ENCODE data around the gene FLT3LG.
"Not testable (repeated sequence)": the region's sequence is repeated elsewhere in the genome, so short reads cannot be mapped to it uniquely, and the experiment has no call there.

The FLT3LG gene

DNA sequence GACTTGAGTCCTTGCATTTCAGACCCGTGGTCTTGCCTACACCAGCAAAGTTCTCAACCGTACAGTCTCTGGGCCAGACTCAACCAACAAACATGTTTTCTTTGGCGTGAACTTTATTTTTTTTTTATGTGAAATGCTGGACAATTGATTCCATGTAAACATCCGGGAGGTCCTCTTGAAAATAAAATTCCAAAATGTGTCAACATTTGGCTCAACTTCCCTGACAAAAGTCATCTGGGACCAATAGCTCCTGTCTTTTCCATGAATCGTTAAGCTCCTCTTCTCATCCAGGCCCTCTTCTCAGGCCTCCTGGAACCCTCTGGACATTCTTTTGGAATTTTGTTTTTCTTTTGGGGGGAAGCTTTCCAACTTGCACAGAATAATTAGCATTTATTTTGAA is 18.2 kb upstream of the FLT3LG start:
- in situ Hi-C loops (cut with HindIII; ENCODE audit: low pct_ligation_motif_present, low pct_unique_long_range_greater_than_20kb, low sequenced_read_pairs): no loop called here

DNA sequence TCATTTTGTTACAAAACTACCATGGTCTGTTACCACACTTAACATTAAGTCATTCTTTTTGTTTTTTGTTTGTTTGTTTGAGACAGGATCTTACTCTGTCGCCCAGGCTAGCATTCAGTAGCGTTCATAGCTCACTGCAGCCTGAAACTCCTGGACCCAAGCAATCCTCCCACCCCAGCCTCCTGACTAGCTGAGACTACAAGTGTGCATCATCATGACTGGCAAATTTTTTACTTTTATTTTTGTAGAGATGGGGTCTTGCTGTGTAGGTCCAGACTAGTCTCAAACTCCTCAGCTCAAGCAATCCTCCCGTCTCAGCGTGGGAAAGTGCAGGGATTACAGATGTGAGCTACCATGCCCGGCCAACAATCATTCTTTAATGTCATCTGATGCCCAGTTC is 17.7 kb upstream of the FLT3LG start:
- in situ Hi-C loops (cut with HindIII; ENCODE audit: low pct_ligation_motif_present, low pct_unique_long_range_greater_than_20kb, low sequenced_read_pairs): no loop called here
- DNase-seq: no peak

More for the DNA sequence above, 18.2 kb upstream of the FLT3LG start:
- DNase-seq: no peak

DNA sequence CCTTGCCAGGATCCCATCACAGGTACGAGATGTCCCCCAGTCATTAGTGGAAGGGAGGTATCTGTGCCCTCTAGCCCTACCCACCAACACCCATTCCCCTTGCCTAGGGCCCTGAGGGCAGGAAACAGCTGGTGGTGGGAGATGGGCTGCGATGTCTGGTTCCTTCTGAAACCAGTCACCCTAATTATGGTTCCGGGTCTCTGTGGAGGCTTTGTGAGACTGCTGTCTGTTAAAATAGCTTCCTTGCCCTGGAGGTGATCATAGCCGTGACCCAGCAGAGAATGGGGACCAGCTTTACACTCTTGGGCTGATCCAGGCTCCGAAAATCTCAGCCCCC is 15.5 kb upstream of the FLT3LG start:
- in situ Hi-C loops (cut with HindIII; ENCODE audit: low pct_ligation_motif_present, low pct_unique_long_range_greater_than_20kb, low sequenced_read_pairs): no loop called here
- no peak for DNase-seq

DNA sequence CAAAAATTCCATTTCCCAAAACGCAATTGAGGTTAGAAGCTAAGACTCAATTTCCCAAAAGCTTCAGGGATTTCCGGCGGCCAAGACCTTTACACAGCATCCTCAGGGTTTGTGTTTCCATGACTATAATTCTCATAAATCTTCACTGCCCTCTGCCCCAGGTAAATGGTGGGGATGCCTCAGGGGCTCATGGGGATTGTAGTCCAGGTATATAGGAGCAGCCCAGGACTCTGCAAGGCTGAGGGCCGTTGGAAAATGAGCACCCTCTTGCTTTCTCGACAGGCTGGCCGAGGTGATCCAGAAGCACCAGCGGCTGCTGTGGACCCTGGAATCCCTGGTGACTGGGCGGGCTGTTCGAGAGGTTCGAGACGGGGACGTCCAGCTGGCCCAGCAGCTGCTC is 14.6 kb upstream of the FLT3LG start:
- in situ Hi-C loops (cut with HindIII; ENCODE audit: low pct_ligation_motif_present, low pct_unique_long_range_greater_than_20kb, low sequenced_read_pairs): no loop called here

DNA sequence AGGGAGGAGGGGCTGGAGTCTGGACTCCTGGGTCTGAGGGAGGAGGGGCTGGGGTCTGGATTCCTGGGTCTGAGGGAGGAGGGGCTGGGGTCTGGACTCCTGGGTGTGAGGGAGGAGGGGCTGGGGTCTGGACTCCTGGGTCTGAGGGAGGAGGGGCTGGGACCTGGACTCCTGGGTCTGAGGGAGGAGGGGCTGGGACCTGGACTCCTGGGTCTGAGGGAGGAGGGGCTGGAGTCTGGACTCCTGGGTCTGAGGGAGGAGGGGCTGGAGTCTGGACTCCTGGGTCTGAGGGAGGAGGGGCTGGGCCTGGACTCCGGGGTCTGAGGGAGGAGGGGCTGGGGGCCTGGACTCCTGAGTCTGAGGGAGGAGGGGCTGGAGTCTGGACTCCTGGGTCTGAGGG is 12.9 kb upstream of the FLT3LG start:
- DNase-seq; in situ Hi-C loops (cut with HindIII; ENCODE audit: low pct_ligation_motif_present, low pct_unique_long_range_greater_than_20kb, low sequenced_read_pairs): not testable (repeated sequence)

More for the DNA sequence above, 14.6 kb upstream of the FLT3LG start:
- no peak for DNase-seq

DNA sequence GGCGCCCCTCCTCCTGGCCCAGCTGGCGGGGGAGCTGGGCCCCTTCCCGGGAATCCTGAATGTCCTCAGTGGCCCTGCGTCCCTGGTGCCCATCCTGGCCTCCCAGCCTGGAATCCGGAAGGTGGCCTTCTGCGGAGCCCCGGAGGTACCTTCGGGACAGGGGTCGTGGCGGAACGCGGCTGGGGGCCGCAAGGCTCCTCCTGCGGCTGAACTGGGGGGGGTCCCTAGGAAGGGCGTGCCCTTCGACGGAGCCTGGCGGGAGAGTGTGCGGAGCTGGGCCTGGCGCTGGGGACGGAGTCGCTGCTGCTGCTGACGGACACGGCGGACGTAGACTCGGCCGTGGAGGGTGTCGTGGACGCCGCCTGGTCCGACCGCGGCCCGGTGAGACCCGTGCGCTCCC is 12.4 kb upstream of the FLT3LG start:
- DNase-seq: no peak
- in situ Hi-C loops (cut with HindIII; ENCODE audit: low pct_ligation_motif_present, low pct_unique_long_range_greater_than_20kb, low sequenced_read_pairs): no loop called here

DNA sequence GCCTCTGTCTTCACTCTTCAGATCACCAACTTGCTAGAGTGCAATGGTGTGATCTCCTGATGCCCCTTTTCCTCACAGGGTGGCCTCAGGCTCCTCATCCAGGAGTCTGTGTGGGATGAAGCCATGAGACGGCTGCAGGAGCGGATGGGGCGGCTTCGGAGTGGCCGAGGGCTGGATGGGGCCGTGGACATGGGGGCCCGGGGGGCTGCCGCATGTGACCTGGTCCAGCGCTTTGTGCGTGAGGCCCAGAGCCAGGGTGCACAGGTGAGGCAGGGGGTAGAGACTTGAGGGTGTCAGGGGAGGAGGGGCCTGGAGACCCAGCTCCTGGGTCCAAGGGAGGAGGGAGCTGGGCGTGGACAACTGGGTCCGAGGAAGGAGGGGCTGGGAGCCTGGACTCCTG is 11.5 kb upstream of the FLT3LG start:
- in situ Hi-C loops (cut with HindIII; ENCODE audit: low pct_ligation_motif_present, low pct_unique_long_range_greater_than_20kb, low sequenced_read_pairs): no loop called here
- no peak for DNase-seq

DNA sequence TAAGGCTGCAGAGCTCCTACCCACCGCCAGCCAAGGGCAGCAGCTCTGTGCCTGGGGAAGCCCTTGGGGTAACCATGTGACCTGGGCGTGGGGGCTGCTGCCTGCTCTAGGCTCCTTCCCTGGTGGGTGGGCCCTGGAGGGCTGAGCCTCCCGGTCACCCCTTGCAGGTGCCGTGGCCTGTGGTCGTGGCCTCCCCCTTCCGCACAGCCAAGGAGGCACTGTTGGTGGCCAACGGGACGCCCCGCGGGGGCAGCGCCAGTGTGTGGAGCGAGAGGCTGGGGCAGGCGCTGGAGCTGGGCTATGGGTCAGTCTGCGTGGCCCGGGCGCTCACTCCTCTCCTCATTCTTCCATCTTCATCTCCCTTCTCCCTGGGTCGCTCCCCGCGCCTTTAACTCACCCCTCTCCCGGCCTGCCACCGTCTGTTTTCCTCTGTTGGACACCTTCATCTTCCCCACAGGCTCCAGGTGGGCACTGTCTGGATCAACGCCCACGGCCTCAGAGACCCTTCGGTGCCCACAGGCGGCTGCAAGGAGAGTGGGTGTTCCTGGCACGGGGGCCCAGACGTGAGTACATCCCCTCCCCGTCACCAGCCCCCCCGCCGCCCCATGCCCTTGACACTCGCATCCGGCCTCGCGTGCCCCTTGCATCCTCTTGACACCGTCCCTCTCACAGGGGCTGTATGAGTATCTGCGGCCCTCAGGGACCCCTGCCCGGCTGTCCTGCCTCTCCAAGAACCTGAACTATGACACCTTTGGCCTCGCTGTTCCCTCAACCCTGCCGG is 9.9 kb upstream of the FLT3LG start:
- DNase-seq: no peak
- in situ Hi-C loops (cut with HindIII; ENCODE audit: low pct_ligation_motif_present, low pct_unique_long_range_greater_than_20kb, low sequenced_read_pairs): no loop called here

DNA sequence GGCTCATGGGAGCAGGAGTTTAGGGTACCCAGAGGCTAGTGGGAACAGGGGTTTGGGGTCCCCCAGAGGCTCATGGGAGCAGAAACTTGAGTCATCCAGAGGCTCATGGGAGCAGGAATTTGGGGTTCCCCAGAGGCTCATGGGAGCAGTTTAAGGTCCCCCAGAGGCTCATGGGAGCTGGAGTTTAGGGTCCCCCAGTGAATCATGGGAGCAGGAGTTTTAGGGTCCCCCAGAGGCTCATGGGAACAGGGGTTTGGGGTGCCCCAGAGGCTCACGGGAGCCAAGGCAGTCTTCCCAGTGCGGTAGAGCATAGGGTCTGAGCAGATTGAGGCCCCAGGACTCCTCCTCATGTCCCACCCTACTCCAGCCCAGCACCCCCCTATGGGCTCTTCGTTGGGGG is 8.6 kb upstream of the FLT3LG start:
- in situ Hi-C loops (cut with HindIII; ENCODE audit: low pct_ligation_motif_present, low pct_unique_long_range_greater_than_20kb, low sequenced_read_pairs): no loop called here
- DNase-seq: no peak

DNA sequence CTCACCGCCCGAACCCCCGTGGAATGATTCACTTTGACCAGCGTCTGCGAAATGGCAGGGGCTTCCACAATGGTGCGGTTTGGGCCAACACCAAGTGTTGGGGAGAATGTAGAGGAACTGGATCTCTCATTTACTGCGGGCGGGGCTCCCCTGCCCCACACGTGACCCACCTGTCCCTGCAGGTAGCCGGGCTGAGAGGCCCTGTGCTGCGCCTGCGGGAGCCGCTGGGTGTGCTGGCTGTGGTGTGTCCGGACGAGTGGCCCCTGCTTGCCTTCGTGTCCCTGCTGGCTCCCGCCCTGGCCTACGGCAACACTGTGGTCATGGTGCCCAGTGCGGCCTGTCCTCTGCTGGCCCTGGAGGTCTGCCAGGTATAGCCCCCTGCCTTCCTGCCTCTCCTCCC is 5.8 kb upstream of the FLT3LG start:
- in situ Hi-C loops (cut with HindIII; ENCODE audit: low pct_ligation_motif_present, low pct_unique_long_range_greater_than_20kb, low sequenced_read_pairs): no loop called here

DNA sequence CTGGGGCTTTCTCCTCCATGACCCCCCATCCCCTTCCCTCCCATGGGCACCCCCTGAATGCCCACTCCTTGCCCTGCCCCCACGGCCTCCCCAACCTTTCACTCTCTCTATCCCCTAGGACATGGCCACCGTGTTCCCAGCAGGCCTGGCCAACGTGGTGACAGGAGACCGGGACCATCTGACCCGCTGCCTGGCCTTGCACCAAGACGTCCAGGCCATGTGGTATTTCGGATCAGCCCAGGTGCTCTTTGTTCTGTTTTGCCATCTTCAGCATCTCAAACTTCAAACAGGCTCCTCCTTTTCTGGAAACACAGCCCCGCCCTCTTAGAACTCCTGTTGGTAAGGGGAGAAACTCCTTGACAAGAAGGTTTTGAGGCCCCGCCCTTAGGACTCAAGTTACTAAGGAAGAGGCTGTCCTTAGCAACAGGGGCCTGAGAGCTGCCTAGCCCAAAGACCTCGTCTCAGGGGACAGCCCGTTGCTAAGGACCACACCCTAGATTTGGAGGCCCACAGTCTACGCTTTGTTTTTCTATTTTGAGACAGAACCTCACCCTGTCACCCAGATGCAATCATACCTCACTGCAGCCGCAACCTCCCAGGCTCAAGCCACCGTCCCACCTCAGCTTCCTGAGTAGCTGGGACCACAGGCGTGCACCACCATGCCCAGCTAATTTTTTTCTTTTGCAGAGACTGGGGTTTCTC is 5.1 kb upstream of the FLT3LG start:
- no peak for DNase-seq
- in situ Hi-C loops (cut with HindIII; ENCODE audit: low pct_ligation_motif_present, low pct_unique_long_range_greater_than_20kb, low sequenced_read_pairs): no loop called here

More for the DNA sequence above, 5.8 kb upstream of the FLT3LG start:
- DNase-seq: no peak

DNA sequence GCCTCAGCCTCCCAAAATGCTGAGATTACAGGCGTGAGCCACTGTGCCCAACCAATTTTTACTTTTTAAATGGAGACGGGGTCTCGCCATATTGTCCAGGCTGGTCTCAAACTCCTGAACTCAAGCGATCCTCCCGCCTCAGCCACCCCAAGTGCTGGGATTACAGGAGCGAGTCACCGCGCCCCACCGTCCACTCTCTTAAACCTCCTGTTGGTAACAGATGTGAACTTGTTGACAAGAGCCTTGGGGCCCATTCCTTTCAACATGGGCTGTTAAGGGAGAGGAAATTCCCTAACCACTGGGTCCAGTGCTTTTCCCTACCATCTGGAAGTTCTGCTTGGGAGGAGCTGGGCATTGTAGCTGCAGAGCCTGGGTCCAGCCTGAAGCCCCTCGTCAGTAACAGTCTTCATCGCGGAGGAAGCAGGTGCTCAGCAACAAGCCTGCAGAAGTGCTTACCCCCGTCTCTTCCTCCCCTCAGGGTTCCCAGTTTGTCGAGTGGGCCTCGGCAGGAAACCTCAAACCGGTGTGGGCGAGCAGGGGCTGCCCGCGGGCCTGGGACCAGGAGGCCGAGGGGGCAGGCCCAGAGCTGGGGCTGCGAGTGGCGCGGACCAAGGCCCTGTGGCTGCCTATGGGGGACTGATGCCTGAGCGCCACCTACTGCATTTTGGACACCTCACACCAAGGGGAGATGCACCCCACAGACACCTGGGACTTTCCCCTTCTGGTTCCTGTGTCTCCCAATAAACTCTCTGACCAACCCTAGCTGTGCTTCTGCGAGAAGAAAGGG is 4.0 kb upstream of the FLT3LG start:
- no peak for DNase-seq
- in situ Hi-C loops (cut with HindIII; ENCODE audit: low pct_ligation_motif_present, low pct_unique_long_range_greater_than_20kb, low sequenced_read_pairs): no loop called here

DNA sequence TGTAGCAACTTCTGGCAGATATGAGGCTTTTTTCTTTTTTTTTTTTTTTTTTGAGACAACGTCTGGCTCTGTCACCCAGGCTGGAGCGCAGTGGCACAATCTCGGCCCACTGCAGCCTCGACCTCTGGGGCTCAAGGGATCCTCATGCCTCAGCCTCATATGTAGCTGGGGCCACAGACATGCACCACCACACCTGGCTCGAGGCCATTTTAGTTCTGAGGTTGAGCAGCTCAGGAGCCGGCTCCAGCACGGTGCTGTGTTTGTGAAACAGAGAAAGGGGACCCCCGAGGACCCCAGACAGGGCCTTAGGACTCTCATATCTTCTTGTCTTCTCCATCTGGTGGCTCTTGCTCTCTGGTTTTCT is 3.4 kb upstream of the FLT3LG start:
- in situ Hi-C loops (cut with HindIII; ENCODE audit: low pct_ligation_motif_present, low pct_unique_long_range_greater_than_20kb, low sequenced_read_pairs): no loop called here
- no peak for DNase-seq

DNA sequence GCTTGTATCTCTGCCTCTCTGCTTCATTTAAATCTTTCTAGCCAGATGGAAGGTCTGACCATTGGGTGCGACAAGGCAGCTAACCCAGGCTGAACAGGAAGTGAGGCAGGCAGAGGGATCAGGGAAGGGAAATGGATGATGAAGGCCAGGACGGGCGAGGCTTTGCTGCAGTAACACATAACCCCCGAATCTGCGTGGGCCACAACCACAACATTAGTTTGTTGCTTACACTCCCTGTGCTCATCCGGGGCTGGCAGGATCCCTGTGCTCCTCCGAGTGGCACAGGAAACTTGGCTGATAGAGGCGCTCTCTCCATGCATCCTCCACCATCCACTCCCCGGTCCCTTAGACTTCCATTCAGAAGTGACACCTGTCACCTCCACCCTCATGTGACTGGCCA is 1.1 kb upstream of the FLT3LG start:
- in situ Hi-C loops (cut with HindIII; ENCODE audit: low pct_ligation_motif_present, low pct_unique_long_range_greater_than_20kb, low sequenced_read_pairs): no loop called here
- DNase-seq: no peak

DNA sequence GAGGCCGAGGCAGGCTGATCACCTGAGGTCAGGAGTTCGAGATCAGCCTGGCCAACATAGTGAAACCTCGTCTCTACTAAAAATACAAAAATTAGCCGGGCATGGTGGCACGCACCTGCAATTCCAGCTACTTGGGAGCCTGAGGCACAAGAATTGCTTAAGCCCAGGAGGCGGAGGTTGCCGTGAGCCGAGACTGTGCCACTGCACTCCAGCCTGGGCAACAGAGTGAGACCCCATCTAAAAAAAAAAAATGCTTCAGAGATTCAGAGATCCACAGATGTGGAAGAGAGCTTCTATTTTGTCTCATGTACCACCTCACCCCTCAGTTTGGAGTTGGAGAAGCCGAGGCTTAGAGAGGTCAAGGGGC is 531 bp upstream of the FLT3LG start:
- DNase-seq; in situ Hi-C loops (cut with HindIII; ENCODE audit: low pct_ligation_motif_present, low pct_unique_long_range_greater_than_20kb, low sequenced_read_pairs): not testable (repeated sequence)

DNA sequence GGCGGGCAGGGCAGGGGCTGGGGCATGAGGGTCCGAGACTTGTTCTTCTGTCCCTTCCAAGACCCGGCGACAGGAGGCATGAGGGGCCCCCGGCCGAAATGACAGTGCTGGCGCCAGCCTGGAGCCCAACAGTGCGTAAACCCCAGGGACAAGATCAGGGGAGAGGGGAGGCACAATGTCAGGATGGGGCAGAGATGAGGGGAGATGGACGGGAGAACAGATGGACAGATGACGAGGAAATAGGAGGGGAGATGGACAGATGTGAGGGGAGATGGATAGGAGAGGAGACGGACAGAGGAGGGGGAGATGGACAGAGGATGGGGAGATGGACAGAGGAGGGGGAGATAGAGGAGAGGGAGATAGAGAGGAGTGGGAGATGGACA is 518 bp downstream of the FLT3LG start:
- in situ Hi-C loops (cut with HindIII; ENCODE audit: low pct_ligation_motif_present, low pct_unique_long_range_greater_than_20kb, low sequenced_read_pairs): no loop called here
- DNase-seq: no peak

DNA sequence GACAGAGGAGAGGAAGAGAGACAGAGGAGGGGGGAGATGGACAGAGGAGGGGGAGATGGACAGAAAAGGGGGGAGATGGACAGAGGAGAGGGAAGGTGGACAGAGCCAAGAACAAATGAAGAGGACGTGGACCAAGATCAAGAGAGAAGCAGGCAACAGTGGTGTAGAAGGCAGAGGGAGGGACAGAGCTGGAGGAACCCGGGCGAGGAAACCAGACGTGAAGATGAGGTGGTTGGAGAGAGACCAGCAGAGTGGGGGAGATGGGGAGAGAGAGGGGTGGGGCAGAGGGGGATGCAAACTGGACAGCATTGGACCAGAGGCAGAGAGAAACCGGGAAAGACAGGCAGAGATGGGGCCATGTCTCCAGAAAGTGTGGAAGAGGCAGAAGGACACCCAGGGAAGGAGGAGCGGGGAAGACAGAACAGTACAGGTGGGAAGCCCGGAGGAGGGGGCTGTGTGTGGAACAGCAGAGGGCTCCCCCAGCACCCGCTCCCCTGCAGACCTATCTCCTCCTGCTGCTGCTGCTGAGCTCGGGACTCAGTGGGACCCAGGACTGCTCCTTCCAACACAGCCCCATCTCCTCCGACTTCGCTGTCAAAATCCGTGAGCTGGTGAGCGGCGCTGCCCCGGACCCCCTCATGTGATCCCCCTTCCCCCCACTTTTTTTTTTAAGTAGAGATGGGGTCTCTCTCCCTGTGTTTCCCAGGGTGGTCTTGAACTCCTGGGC is 1.3 kb downstream of the FLT3LG start:
- in situ Hi-C loops (cut with HindIII; ENCODE audit: low pct_ligation_motif_present, low pct_unique_long_range_greater_than_20kb, low sequenced_read_pairs): no loop called here
- no peak for DNase-seq

DNA sequence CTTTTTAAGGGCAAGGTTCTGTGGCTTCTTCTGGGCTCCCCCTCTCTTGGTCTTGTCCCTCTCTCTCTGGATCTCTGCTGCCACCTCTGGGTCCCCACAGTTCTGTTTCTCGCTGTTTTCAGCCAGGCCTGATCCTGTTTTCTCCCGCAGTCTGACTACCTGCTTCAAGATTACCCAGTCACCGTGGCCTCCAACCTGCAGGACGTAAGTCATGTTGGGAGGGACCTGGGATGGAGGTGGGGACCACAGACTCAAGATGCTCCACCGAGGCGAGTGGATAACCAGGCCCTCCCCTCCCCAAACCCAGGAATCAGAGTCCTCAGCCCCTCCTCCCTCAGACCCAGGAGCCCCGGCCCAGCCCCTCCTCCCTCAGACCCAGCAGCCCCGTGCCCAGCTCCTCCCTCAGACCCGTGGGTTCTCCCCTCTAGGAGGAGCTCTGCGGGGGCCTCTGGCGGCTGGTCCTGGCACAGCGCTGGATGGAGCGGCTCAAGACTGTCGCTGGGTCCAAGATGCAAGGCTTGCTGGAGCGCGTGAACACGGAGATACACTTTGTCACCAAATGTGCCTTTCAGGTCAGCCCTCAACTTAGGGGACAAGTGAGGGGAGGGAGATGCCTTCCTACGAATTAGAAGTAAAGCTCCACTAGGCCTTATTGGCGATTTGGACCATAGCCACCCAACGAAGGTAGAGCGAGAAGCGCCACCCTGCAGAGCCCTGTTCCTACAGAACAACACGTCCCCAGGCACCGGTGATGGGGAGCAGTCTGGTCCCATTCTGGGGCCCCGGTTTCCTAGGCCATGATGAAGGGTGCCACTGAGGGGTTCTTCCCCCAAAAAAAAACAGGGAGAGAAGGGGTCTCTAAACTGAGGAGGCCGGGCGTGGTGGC is 2.2 kb downstream of the FLT3LG start:
- DNase-seq: no peak
- in situ Hi-C loops (cut with HindIII; ENCODE audit: low pct_ligation_motif_present, low pct_unique_long_range_greater_than_20kb, low sequenced_read_pairs): no loop called here

Data from ACHN (cell line).